Ammon's horn (tissue), 1 donor: ENCODE measurements around the gene LEFTY1.

ENCODE experiments used
- DNase-seq: peaks from one replicate; pipeline ENCODE4 v3.0.0-alpha.2; 2016; ENCODE audit warnings: low spot score

Gene LEFTY1

GRCh38 chr1:225872075-225872430, 16.9 kb downstream of the LEFTY1 start:
- DNase-seq, result no peak

GRCh38 chr1:225871359-225872074, 17.4 kb downstream of the LEFTY1 start:
- DNase-seq, result no peak

- DNase-seq, result peak; percentile 54
Observed at GRCh38 chr1:225870911-225871310, 18.0 kb downstream of the LEFTY1 start.

GRCh38 chr1:225868631-225869330, 20.2 kb downstream of the LEFTY1 start:
- DNase-seq, result no peak

GRCh38 chr1:225866981-225867380, 22.0 kb downstream of the LEFTY1 start:
- DNase-seq, result no peak

GRCh38 chr1:225866061-225866837, 22.7 kb downstream of the LEFTY1 start:
- DNase-seq, result no peak

- DNase-seq, result no peak
Observed at GRCh38 chr1:225865514-225865913, 23.4 kb downstream of the LEFTY1 start.

- DNase-seq, result no peak
Observed at GRCh38 chr1:225863167-225863566, 25.8 kb downstream of the LEFTY1 start.

- DNase-seq, result no peak
Observed at GRCh38 chr1:225862581-225862950, 26.4 kb downstream of the LEFTY1 start.

GRCh38 chr1:225861834-225862580, 26.9 kb downstream of the LEFTY1 start:
- no peak for DNase-seq

- no peak for DNase-seq
Observed at GRCh38 chr1:225860876-225861441, 28.0 kb downstream of the LEFTY1 start.

- no peak for DNase-seq
Observed at GRCh38 chr1:225860107-225860506, 28.8 kb downstream of the LEFTY1 start.

GRCh38 chr1:225859151-225859550, 29.8 kb downstream of the LEFTY1 start:
- DNase-seq, result no peak

- peak; percentile 81 for DNase-seq
Observed at GRCh38 chr1:225857256-225857655, 31.7 kb downstream of the LEFTY1 start.

GRCh38 chr1:225855503-225856300, 33.2 kb downstream of the LEFTY1 start:
- peak; percentile 43 for DNase-seq

GRCh38 chr1:225853441-225853840, 35.5 kb downstream of the LEFTY1 start:
- no peak for DNase-seq

- DNase-seq, result no peak
Observed at GRCh38 chr1:225852413-225853124, 36.4 kb downstream of the LEFTY1 start.

GRCh38 chr1:225851805-225852204, 37.1 kb downstream of the LEFTY1 start:
- DNase-seq, result no peak

GRCh38 chr1:225850370-225850769, 38.6 kb downstream of the LEFTY1 start:
- DNase-seq, result no peak

- DNase-seq, result peak; percentile 50
Observed at GRCh38 chr1:225849925-225850324, 39.0 kb downstream of the LEFTY1 start.
